ENCODE results near the gene ZNF529. TPM values are rescaled to one million over a fixed set of nuclear protein-coding genes. Genes with fewer than 3 reads are reported as not detected.

ZNF529 gene
- total RNA-seq, 1 donor from 2014 or later, result 33.9 TPM

DNA sequence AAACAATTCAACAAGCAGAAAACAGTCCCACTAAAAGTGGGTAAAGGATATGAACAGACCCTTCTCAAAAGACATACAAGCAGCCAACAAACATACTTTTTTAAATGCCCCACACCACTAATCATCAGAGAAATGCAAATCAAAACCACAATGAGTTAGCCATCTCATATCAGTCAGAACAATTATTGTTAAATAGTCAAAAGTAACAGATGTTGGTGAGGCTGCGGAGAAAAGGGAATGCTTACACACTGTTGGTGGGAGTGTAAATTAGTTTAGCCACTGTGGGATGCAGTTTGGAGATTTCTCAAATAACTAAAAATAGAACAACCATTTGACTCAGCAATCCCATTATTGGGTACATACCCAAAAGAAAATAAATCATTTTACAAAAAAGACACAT lies 8.7 kb downstream of the ZNF529 start:
- DNase-seq (ENCODE audit: low spot score), result no peak
- Histone ChIP-seq H3K36me3 (peaks cover 3% of the 10 kb centered on the region), H3K79me2 (ENCODE audit: low read depth) (peaks cover 79% of the 10 kb centered on the region)

GRCh38 chr19:36547001-36547732 lies 25.9 kb downstream of the ZNF529 start:
- H3K4me1 ChIP-seq, result no peaks in the 10 kb centered on the region
- H3K4me3 Mint-ChIP-seq, result no peak overlapping the region
- H3K4me2 ChIP-seq, result no peak overlapping the region
- H3K4me1 Mint-ChIP-seq, result no peaks in the 10 kb centered on the region
- no peaks in the 10 kb centered on the region for H3K79me2 ChIP-seq (ENCODE audit: low read depth)
- no peak for DNase-seq (ENCODE audit: low spot score)
- no peaks in the 10 kb centered on the region for H3K27me3 ChIP-seq
- no peaks in the 10 kb centered on the region for H3K27me3 Mint-ChIP-seq (ENCODE audit: insufficient read depth, low read depth)
- peaks cover 78% of the 10 kb centered on the region for H3K36me3 ChIP-seq
- TF ChIP-seq EZH2 (IDR thresholded peaks at IDR 0.05), result no peak
- TF ChIP-seq EZH2phosphoT487 (IDR thresholded peaks at IDR 0.05), result no peak
- TF ChIP-seq, protein P1, sequence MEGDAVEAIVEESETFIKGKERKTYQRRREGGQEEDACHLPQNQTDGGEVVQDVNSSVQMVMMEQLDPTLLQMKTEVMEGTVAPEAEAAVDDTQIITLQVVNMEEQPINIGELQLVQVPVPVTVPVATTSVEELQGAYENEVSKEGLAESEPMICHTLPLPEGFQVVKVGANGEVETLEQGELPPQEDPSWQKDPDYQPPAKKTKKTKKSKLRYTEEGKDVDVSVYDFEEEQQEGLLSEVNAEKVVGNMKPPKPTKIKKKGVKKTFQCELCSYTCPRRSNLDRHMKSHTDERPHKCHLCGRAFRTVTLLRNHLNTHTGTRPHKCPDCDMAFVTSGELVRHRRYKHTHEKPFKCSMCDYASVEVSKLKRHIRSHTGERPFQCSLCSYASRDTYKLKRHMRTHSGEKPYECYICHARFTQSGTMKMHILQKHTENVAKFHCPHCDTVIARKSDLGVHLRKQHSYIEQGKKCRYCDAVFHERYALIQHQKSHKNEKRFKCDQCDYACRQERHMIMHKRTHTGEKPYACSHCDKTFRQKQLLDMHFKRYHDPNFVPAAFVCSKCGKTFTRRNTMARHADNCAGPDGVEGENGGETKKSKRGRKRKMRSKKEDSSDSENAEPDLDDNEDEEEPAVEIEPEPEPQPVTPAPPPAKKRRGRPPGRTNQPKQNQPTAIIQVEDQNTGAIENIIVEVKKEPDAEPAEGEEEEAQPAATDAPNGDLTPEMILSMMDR (IDR thresholded peaks at IDR 0.05), result no peak
- H4K20me1 ChIP-seq (ENCODE audit: low read depth), result no peaks in the 10 kb centered on the region
- H2AFZ ChIP-seq (replicated peaks), result no peak overlapping the region
- no peak overlapping the region for H3K27ac Mint-ChIP-seq
- no peak overlapping the region for H3K4me3 ChIP-seq
- peaks cover 85% of the 10 kb centered on the region for H3K36me3 Mint-ChIP-seq
- H3F3A ChIP-seq (ENCODE audit: low read depth), result peaks cover 14% of the 10 kb centered on the region
- H3K9ac ChIP-seq, result no peak overlapping the region
- peaks cover 90% of the 10 kb centered on the region for H3K9me3 Mint-ChIP-seq
- H3K27ac ChIP-seq, result no peak overlapping the region
- peaks cover 89% of the 10 kb centered on the region for H3K9me3 ChIP-seq (ENCODE audit: low read depth)

More for the DNA sequence above, 8.7 kb downstream of the ZNF529 start:
- no peak overlapping the region for H2AFZ ChIP-seq (replicated peaks)
- no peaks in the 10 kb centered on the region for H3K27me3 ChIP-seq
- no peaks in the 10 kb centered on the region for H4K20me1 ChIP-seq (ENCODE audit: low read depth)
- no peak overlapping the region for H3K4me2 ChIP-seq
- H3K27me3 Mint-ChIP-seq (ENCODE audit: insufficient read depth, low read depth), result peaks cover 6% of the 10 kb centered on the region
- H3K9me3 Mint-ChIP-seq, result peaks cover 93% of the 10 kb centered on the region
- H3K27ac ChIP-seq, result no peak overlapping the region
- no peak overlapping the region for H3K4me3 Mint-ChIP-seq
- TF ChIP-seq, protein P1 (IDR thresholded peaks at IDR 0.05), result no peak
- no peak for TF ChIP-seq EZH2phosphoT487 (IDR thresholded peaks at IDR 0.05)
- no peak for TF ChIP-seq EZH2 (IDR thresholded peaks at IDR 0.05)
- H3K4me3 ChIP-seq, result no peak overlapping the region
- H3F3A ChIP-seq (ENCODE audit: low read depth), result no peaks in the 10 kb centered on the region
- peaks cover 68% of the 10 kb centered on the region for H3K36me3 Mint-ChIP-seq
- no peaks in the 10 kb centered on the region for H3K4me1 Mint-ChIP-seq
- H3K4me1 ChIP-seq, result no peaks in the 10 kb centered on the region
- H3K9ac ChIP-seq, result no peak overlapping the region
- no peak overlapping the region for H3K27ac Mint-ChIP-seq
- H3K9me3 ChIP-seq (ENCODE audit: low read depth), result peaks cover 3% of the 10 kb centered on the region

DNA sequence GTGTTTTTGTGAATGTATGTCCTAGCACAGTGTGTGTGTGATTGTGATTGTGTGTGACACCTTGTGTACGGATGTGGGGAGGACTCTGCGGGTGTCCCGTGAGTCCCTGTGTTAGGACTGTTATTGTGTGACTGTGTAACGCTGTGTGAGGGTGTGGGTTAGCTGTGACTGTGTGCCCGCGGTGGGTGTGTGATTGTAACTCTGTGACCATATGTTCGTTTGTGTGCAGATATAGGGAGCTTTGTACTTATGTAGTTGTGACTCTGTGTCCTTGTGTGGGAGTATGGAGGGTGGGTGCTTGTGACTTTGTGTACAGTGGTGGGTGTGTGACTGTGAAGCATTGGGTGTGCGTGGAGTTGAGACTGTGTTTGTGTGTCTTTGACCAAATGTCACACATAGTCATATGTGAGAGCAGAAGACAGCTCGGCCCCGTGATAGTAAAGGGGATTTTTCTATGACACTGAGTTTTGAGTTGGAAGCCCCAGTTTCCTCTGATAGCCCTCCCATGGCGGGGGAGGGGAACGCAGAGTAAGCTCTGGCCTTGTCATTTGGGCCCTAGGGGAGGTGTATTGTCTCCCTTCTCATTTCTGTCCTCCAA lies 44.1 kb downstream of the ZNF529 start:
- Histone ChIP-seq H3K4me3 (peak overlapping the region; percentile 92), H2AFZ (replicated peaks) (peak overlapping the region; percentile 96), H3K4me1 (peaks cover 7% of the 10 kb centered on the region), H3K36me3 (peaks cover 17% of the 10 kb centered on the region), H3K27ac (no peak overlapping the region), H3K9ac (peak overlapping the region; percentile 29), H3K27me3 (no peaks in the 10 kb centered on the region), H3K4me2 (peak overlapping the region; percentile 92), H3K79me2 (ENCODE audit: low read depth) (peaks cover 61% of the 10 kb centered on the region), H3K9me3 (ENCODE audit: low read depth) (peaks cover 21% of the 10 kb centered on the region), H4K20me1 (ENCODE audit: low read depth) (no peaks in the 10 kb centered on the region), H3F3A (ENCODE audit: low read depth) (no peaks in the 10 kb centered on the region)
- Mint-ChIP-seq H3K9me3 (peaks cover 61% of the 10 kb centered on the region), H3K4me3 (peak overlapping the region; percentile 100), H3K27ac (peak overlapping the region; percentile 88), H3K27me3 (ENCODE audit: insufficient read depth, low read depth) (peaks cover 3% of the 10 kb centered on the region), H3K4me1 (peaks cover 10% of the 10 kb centered on the region), H3K36me3 (peaks cover 52% of the 10 kb centered on the region)
- TF ChIP-seq, protein P1 (IDR thresholded peaks at IDR 0.05), result no peak
- TF ChIP-seq EZH2 (IDR thresholded peaks at IDR 0.05) (no peak), EZH2phosphoT487 (IDR thresholded peaks at IDR 0.05) (no peak)
- peak; percentile 48 for DNase-seq (ENCODE audit: low spot score)

Data from neural progenitor cell (in vitro differentiated cells).